ENCODE data around the gene RETREG3. TPM values are rescaled to one million over a fixed set of nuclear protein-coding genes. Genes with fewer than 3 reads are reported as not detected.

The RETREG3 gene
- total and polyA plus RNA-seq, 9 of the 15 experiments (the other 6 are each of a cell fraction or from before 2014, with no cell fraction given) = 4.1 to 39.0 (median 16.9) TPM

DNA sequence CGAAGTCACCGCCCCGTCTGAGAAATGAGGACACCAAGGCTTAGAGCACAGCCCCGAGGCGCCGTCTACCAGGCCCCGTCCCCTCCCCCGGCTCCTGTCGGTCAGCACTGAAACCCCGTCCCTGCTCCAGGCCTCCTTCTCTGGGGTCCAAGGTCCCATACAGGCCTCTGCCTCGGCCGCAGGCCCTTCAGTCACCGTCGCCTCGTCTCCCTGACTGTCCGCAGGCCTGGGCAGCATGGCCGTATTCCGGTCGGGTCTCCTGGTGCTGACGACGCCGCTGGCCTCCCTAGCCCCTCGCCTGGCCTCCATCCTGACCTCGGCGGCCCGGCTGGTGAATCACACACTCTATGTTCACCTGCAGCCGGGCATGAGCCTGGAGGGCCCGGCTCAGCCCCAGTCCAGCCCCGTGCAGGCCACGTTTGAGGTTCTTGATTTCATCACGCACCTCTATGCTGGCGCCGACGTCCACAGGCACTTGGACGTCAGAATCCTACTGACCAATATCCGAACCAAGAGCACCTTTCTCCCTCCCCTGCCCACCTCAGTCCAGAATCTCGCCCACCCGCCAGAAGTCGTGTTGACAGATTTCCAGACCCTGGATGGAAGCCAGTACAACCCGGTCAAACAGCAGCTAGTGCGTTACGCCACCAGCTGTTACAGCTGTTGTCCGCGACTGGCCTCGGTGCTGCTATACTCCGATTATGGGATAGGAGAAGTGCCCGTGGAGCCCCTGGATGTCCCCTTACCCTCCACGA, 46.6 kb downstream of the RETREG3 start (continued):
- TF ChIP-seq, protein P1, sequence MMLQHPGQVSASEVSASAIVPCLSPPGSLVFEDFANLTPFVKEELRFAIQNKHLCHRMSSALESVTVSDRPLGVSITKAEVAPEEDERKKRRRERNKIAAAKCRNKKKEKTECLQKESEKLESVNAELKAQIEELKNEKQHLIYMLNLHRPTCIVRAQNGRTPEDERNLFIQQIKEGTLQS (IDR thresholded peaks at IDR 0.05) = peak; percentile 37; the same call in 1 of the 2 replicates
- TF ChIP-seq, protein P1 (CRISPR knock-in tag; conservative IDR thresholded peaks at IDR 0.05) = 0 out of 2 replicates have a peak, but pooled peaks have one; percentile 39
- TF ChIP-seq, protein P2, sequence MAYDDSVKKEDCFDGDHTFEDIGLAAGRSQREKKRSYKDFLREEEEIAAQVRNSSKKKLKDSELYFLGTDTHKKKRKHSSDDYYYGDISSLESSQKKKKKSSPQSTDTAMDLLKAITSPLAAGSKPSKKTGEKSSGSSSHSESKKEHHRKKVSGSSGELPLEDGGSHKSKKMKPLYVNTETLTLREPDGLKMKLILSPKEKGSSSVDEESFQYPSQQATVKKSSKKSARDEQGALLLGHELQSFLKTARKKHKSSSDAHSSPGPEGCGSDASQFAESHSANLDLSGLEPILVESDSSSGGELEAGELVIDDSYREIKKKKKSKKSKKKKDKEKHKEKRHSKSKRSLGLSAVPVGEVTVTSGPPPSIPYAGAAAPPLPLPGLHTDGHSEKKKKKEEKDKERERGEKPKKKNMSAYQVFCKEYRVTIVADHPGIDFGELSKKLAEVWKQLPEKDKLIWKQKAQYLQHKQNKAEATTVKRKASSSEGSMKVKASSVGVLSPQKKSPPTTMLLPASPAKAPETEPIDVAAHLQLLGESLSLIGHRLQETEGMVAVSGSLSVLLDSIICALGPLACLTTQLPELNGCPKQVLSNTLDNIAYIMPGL (CRISPR knock-in tag; IDR thresholded peaks at IDR 0.05) = peak; percentile 72; the same call in 1 of the 2 replicates

DNA sequence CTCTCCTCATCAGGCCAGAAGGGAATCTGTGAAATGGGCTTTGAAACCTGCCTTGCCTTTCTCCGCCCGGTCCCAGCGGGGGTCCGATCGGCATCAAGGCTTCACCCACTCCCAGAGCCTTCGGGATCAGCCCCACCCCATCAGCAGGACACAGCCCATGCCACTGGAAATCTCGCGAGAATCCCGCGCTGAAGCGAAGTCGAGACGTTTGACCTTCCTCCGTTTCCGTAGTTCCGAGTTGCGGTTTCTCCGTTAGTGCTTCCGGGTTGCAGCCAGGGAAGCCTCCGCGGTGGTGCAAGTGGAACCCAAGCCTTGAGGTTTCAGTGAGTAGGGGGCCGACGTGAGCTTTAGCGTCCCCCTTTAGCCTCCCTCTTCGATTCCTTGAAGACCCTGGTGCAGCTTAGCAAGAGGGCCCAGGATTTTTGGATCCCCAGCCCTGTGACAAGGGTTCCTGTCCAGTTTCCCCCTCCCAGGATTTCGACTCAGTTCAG, 47.2 kb downstream of the RETREG3 start, which contains the start of gene COASY:
TSS of gene COASY (plus strand) at position 252 of the 491 bp plus-strand sequence. CDS start 475 bp downstream, outside the sequence.
- BruUV-seq (replicated peaks) = no TSS peak
- in situ Hi-C loops (cut with MboI) (no loop called here), intact Hi-C loops (cut with micrococcal nuclease) (no loop called here)
- CTCF ChIA-PET (ENCODE audit: low intra/inter-chr PET ratio) = no interaction called here
- H3K27me3 ChIP-seq (ENCODE audit: control insufficient read depth in 2 of 2, insufficient read depth in 2 of 2, low read length in 2 of 2) = no peaks in the 10 kb centered on the region
- no peaks in the 10 kb centered on the region for H3K9me3 ChIP-seq (replicated peaks; ENCODE audit: control insufficient read depth, insufficient read depth, low read depth, low read length)
- POLR2A ChIA-PET = interaction anchor here (1.1 kb wide), 1 partner anchor 116 kb away, joined by 4 read pairs; no protein-coding TSS in a partner anchor
- peak within 1 kb of the TSS; percentile 92 for H3K4me2 ChIP-seq (ENCODE audit: insufficient read depth, low read length)
- DNase-seq (ENCODE audit: extremely low read depth in 1 of 4, low spot score in 3 of 4) = peak; percentile 91 to 99 (median 94)
- H3K27ac ChIP-seq (ENCODE audit: extremely low read depth, low read depth, low read length) = peak within 1 kb of the TSS; percentile 88
- WGBS (ENCODE audit: insufficient coverage, low coverage, missing lambda C conversion rate) = 0% methylated on average over 25 of the region's 26 CpGs
- H4K20me1 ChIP-seq (replicated peaks; ENCODE audit: control insufficient read depth, insufficient read depth, low read length) = no peaks in the 10 kb centered on the region
- peaks cover 21 to 54% of the 10 kb centered on the region in 2 experiments for H3K4me1 ChIP-seq (replicated peaks in 1 of 2; ENCODE audit: control insufficient read depth in 2 of 2, insufficient read depth in 2 of 2, low read length in 2 of 2)
- peak within 1 kb of the TSS; percentile 93 to 99 for H3K9ac ChIP-seq (ENCODE audit: insufficient read depth in 1 of 2, low read depth in 2 of 2, low read length in 2 of 2)
- H2AFZ ChIP-seq (ENCODE audit: low read depth, low read length) = peak within 1 kb of the TSS; percentile 91
- H3K9me1 ChIP-seq (ENCODE audit: control insufficient read depth, insufficient read depth, low read length) = no peaks in the 10 kb centered on the region
- H3K4me3 ChIP-seq = peak within 1 kb of the TSS; percentile 74
- FAIRE-seq = peak; percentile 93
- peaks cover 35% of the 10 kb centered on the region for H3K79me2 ChIP-seq (ENCODE audit: control insufficient read depth, insufficient read depth, low read length)
- peak; percentile 77 for ATAC-seq
- peaks cover 37% of the 10 kb centered on the region for H3K36me3 ChIP-seq (ENCODE audit: control insufficient read depth, insufficient read depth, low read length)
- TF ChIP-seq LARP7 (IDR thresholded peaks at IDR 0.05) = no peak
- TF ChIP-seq TARDBP (IDR thresholded peaks at IDR 0.05) = no peak
- no peak for TF ChIP-seq GTF2A2 (tag; IDR thresholded peaks at IDR 0.05)
- no peak for TF ChIP-seq ZNF77 (CRISPR knock-in tag; IDR thresholded peaks at IDR 0.05)
- TF ChIP-seq CBX5 (IDR thresholded peaks at IDR 0.05; ENCODE audit: borderline replicate concordance, low read depth) = no peak
- TF ChIP-seq SMARCA5 (IDR thresholded peaks at IDR 0.05) = 0 out of 2 replicates have a peak, but pooled peaks have one; percentile 87
